HepG2 (cell line): Measurements from ENCODE around the gene RELB. TPM values are rescaled to one million over a fixed set of nuclear protein-coding genes. Genes with fewer than 3 reads are reported as not detected.

Experiments used
- ELK4 ChIP-seq: sonication (generic); formaldehyde crosslinking; IDR thresholded peaks from 2 replicates; pipeline ENCODE4 v1.9.0; 2021; ENCODE audit warnings: missing genetic modification reagents, borderline replicate concordance
- EP300 ChIP-seq, 3 experiments: sonication (generic) in 1 of 3; formaldehyde crosslinking in 1 of 3; IDR thresholded peaks; 2 replicates each; pipeline versions ENCODE4 v1.5.1 to v1.6.1; 2011 to 2020; ENCODE audit warnings: low read depth in 2 of 3, low read length in 2 of 3, borderline replicate concordance in 1 of 3, improper control_type of control experiment in 1 of 3, mild to moderate bottlenecking in 1 of 3, missing genetic modification reagents in 1 of 3, moderate library complexity in 1 of 3
- KLF16 ChIP-seq, 2 experiments: sonication (generic) in 1 of 2; formaldehyde crosslinking in 1 of 2; IDR thresholded peaks; 2 replicates each; pipeline versions ENCODE4 v1.6.1 to v1.8.0; 2016 to 2023; ENCODE audit warnings: missing genetic modification reagents in 2 of 2, missing compliant biosample characterization in 1 of 2
- MXD4 ChIP-seq: IDR thresholded peaks from 2 replicates; pipeline ENCODE4 v1.6.1; 2016; ENCODE audit warnings: mild to moderate bottlenecking, missing biosample characterization, missing genetic modification reagents
- RARG ChIP-seq: sonication (generic); formaldehyde crosslinking; IDR thresholded peaks from 2 replicates; pipeline ENCODE4 v1.4.0; 2020; ENCODE audit warnings: low read depth, mild to moderate bottlenecking, missing genetic modification reagents
- TOE1 ChIP-seq: sonication (generic); formaldehyde crosslinking; IDR thresholded peaks from 2 replicates; pipeline ENCODE4 v1.4.0; 2020; ENCODE audit warnings: mild to moderate bottlenecking, missing genetic modification reagents
- ZBTB4 ChIP-seq: sonication (generic); formaldehyde crosslinking; IDR thresholded peaks from 2 replicates; pipeline ENCODE4 v1.4.0; 2020; ENCODE audit warnings: missing genetic modification reagents, mild to moderate bottlenecking, borderline replicate concordance
- ZNF10 ChIP-seq: sonication (generic); formaldehyde crosslinking; IDR thresholded peaks from 2 replicates; pipeline ENCODE4 v1.4.0; 2020; ENCODE audit warnings: mild to moderate bottlenecking, low read depth, missing genetic modification reagents, borderline replicate concordance
- ZNF138 ChIP-seq: sonication (generic); formaldehyde crosslinking; IDR thresholded peaks from 2 replicates; pipeline ENCODE4 v1.5.0; 2020; ENCODE audit warnings: mild to moderate bottlenecking, low read depth, missing genetic modification reagents
- ZNF615 ChIP-seq: sonication (generic); formaldehyde crosslinking; IDR thresholded peaks from 2 replicates; pipeline ENCODE4 v1.5.0; 2020; ENCODE audit warnings: mild to moderate bottlenecking, missing genetic modification reagents, borderline replicate concordance
- ZNF7 ChIP-seq: IDR thresholded peaks from 2 replicates; pipeline ENCODE4 v1.6.1; 2016; ENCODE audit warnings: missing biosample characterization, missing genetic modification reagents
- ZSCAN25 ChIP-seq: sonication (generic); formaldehyde crosslinking; IDR thresholded peaks from 2 replicates; pipeline ENCODE4 v1.8.0; 2022; ENCODE audit warnings: mild to moderate bottlenecking, missing genetic modification reagents
- polyA plus RNA-seq, 8 experiments: library from polyadenylated mRNA; depleted of rRNA in 3 of 8; stranded (reverse) in 7 of 8; unstranded in 1 of 8; fragments of >200 nt; fragmentation: Illumina TruSeq in 4 of 8; extraction: Trizol in 4 of 8; gene quantifications; 2 replicates each; pipeline versions ENCODE4 v1.2.1 to v1.2.3, GENCODE V29; 2011 to 2016; ENCODE audit warnings: low read depth in 4 of 8, missing spikeins in 1 of 8, mixed read lengths in 1 of 8; ENCODE audit not compliant: insufficient read depth in 1 of 8
- total RNA-seq, 5 experiments: library from RNA; depleted of rRNA; stranded (reverse); fragments of >200 nt; fragmentation: Illumina TruSeq; extraction: Trizol; gene quantifications; 2 replicates each; pipeline ENCODE4 v1.2.3, GENCODE V29; 2016; ENCODE audit warnings: low read depth in 1 of 5
- TF ChIP-seq, protein P1 (sequence below): sonication (generic); formaldehyde crosslinking; IDR thresholded peaks from 2 replicates; pipeline ENCODE4 v1.5.0; 2020; ENCODE audit warnings: mild to moderate bottlenecking, missing genetic modification reagents, borderline replicate concordance
- TF ChIP-seq, protein P2 (sequence below): IDR thresholded peaks from 2 replicates; pipeline ENCODE4 v1.6.1; 2016; ENCODE audit warnings: low read depth
- TF ChIP-seq, protein P3 (sequence below): sonication (generic); formaldehyde crosslinking; IDR thresholded peaks from 2 replicates; pipeline ENCODE4 v1.4.0; 2020; ENCODE audit warnings: missing genetic modification reagents
- TF ChIP-seq, protein P4 (sequence below): sonication (generic); formaldehyde crosslinking; IDR thresholded peaks from 2 replicates; pipeline ENCODE4 v1.8.1; 2023; ENCODE audit warnings: mild to moderate bottlenecking, moderate library complexity, missing genetic modification reagents

The RELB gene
- total and polyA plus RNA-seq, 2 of the 13 experiments (the other 11 are each of a cell fraction or from before 2014, with no cell fraction given), result 1.9 to 3.5 TPM

GRCh38 chr19:44954649-44955504 lies 46.4 kb upstream of the RELB start, which contains the start of gene CLPTM1 (continued):
- TF ChIP-seq MXD4 (CRISPR knock-in tag) (no peak), ZNF615 (CRISPR knock-in tag) (0 out of 2 replicates have a peak, but pooled peaks have one; percentile 20), ZNF138 (CRISPR knock-in tag) (no peak), ZSCAN25 (no peak; the same call in 1 of the 2 replicates), ZNF7 (CRISPR knock-in tag) (no peak), EP300 (IDR thresholded peaks at IDR 0.05; ENCODE audit: low read depth in 2 of 2, low read length in 2 of 2) (peak in 1 of 2 experiments; percentile 5; a peak in 1 of 4 replicates), EP300 (CRISPR knock-in tag; IDR thresholded peaks at IDR 0.05; ENCODE audit: borderline replicate concordance) (no peak), KLF16 (CRISPR knock-in tag; IDR thresholded peaks at IDR 0.05) (peak in 1 of 2 experiments; percentile 39; a peak in 1 of 4 replicates), RARG (CRISPR knock-in tag) (no peak), TOE1 (CRISPR knock-in tag) (no peak), ZNF10 (CRISPR knock-in tag) (no peak), ELK4 (CRISPR knock-in tag) (peak; percentile 60; the same call in 1 of the 2 replicates), ZBTB4 (CRISPR knock-in tag) (no peak)
- TF ChIP-seq, protein P1, sequence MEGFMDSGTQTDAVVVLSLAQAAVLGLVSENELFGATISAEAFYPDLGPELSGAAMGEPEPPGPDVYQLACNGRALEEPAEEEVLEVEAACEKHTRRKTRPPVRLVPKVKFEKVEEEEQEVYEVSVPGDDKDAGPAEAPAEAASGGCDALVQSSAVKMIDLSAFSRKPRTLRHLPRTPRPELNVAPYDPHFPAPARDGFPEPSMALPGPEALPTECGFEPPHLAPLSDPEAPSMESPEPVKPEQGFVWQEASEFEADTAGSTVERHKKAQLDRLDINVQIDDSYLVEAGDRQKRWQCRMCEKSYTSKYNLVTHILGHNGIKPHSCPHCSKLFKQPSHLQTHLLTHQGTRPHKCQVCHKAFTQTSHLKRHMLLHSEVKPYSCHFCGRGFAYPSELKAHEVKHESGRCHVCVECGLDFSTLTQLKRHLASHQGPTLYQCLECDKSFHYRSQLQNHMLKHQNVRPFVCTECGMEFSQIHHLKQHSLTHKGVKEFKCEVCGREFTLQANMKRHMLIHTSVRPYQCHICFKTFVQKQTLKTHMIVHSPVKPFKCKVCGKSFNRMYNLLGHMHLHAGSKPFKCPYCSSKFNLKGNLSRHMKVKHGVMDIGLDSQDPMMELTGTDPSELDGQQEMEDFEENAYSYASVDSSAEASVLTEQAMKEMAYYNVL (CRISPR knock-in tag), result peak; percentile 75; the same call in 1 of the 2 replicates
- TF ChIP-seq, protein P2, sequence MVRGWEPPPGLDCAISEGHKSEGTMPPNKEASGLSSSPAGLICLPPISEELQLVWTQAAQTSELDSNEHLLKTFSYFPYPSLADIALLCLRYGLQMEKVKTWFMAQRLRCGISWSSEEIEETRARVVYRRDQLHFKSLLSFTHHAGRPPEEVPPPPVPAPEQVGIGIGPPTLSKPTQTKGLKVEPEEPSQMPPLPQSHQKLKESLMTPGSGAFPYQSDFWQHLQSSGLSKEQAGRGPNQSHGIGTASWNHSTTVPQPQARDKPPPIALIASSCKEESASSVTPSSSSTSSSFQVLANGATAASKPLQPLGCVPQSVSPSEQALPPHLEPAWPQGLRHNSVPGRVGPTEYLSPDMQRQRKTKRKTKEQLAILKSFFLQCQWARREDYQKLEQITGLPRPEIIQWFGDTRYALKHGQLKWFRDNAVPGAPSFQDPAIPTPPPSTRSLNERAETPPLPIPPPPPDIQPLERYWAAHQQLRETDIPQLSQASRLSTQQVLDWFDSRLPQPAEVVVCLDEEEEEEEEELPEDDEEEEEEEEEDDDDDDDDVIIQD, result no peak
- TF ChIP-seq, protein P3, sequence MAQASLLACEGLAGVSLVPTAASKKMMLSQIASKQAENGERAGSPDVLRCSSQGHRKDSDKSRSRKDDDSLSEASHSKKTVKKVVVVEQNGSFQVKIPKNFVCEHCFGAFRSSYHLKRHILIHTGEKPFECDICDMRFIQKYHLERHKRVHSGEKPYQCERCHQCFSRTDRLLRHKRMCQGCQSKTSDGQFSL (CRISPR knock-in tag), result no peak
- TF ChIP-seq, protein P4, sequence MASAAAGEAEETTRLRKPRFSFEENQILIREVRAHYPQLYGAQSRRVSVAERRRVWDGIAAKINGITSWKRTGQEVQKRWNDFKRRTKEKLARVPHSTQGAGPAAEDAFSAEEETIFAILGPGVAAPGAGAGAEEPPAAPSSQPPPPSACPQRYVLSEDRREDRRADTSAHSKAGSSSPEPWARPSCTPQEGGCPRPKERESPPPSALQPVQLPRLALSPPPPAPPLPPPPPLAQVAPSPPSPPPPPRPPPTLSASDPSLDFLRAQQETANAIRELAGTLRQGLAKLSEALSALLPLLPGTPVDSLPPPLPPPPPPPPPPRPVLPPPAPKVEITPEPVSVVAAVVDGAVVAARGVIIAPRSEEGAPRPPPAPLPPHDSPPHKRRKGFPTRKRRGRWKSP (CRISPR knock-in tag), result no peak
